Stimulated activated CD4-positive, alpha-beta T cell treated with anti-CD3 and anti-CD28 coated beads, Interleukin-4, amount 100 ng/mL, for 4 hours (primary cell): ENCODE results near the gene AACS.
"Not testable (repeated sequence)": the region's sequence is repeated elsewhere in the genome, so short reads cannot be mapped to it uniquely, and the experiment has no call there.

Experiments used
- DNase-seq, 2 experiments: peaks; one replicate each; pipeline ENCODE4 v3.0.0-alpha.2; 2020

Gene AACS

GRCh38 chr12:125128439-125129178 lies 63.4 kb downstream of the AACS start:
- DNase-seq, result no peak

- no peak for DNase-seq
These were observed 63.9 kb downstream of the AACS start for GRCh38 chr12:125129179-125129571.

GRCh38 chr12:125129591-125130255 lies 64.5 kb downstream of the AACS start:
- no peak for DNase-seq

- DNase-seq, result no peak
These were observed 66.7 kb downstream of the AACS start for GRCh38 chr12:125131958-125132357.

GRCh38 chr12:125132698-125133400 lies 67.6 kb downstream of the AACS start:
- DNase-seq, result no peak

GRCh38 chr12:125133616-125134015 lies 68.4 kb downstream of the AACS start:
- DNase-seq, result no peak

- DNase-seq, result no peak
These were observed 69.3 kb downstream of the AACS start for GRCh38 chr12:125134576-125134975.

GRCh38 chr12:125135906-125136305 lies 70.7 kb downstream of the AACS start:
- DNase-seq, result no peak

- DNase-seq, result no peak
These were observed 71.5 kb downstream of the AACS start for GRCh38 chr12:125136702-125137101.

- no peak for DNase-seq
These were observed 72.6 kb downstream of the AACS start for GRCh38 chr12:125137766-125138344.

- no peak for DNase-seq
These were observed 75.3 kb downstream of the AACS start for GRCh38 chr12:125140279-125141209.

- not testable (repeated sequence) for DNase-seq
These were observed 76.0 kb downstream of the AACS start for GRCh38 chr12:125141210-125141573.

- no peak for DNase-seq
These were observed 77.4 kb downstream of the AACS start for GRCh38 chr12:125142601-125143000.

- no peak for DNase-seq
These were observed 78.3 kb downstream of the AACS start for GRCh38 chr12:125143491-125143890.

- no peak for DNase-seq
These were observed 80.0 kb downstream of the AACS start for GRCh38 chr12:125145196-125145595.

GRCh38 chr12:125148316-125148715 lies 83.1 kb downstream of the AACS start:
- no peak for DNase-seq

GRCh38 chr12:125149160-125150108 lies 84.2 kb downstream of the AACS start:
- DNase-seq, result no peak

- DNase-seq, result no peak
These were observed 86.0 kb downstream of the AACS start for GRCh38 chr12:125151284-125151683.

- DNase-seq, result no peak
These were observed 87.2 kb downstream of the AACS start for GRCh38 chr12:125152463-125152862.

GRCh38 chr12:125155366-125155765 lies 90.1 kb downstream of the AACS start:
- DNase-seq, result no peak

- DNase-seq, result no peak
These were observed 91.9 kb downstream of the AACS start for GRCh38 chr12:125157177-125157576.
